Measurements from ENCODE around the gene MRPL58. TPM values are rescaled to one million over a fixed set of nuclear protein-coding genes. Genes with fewer than 3 reads are reported as not detected.

MRPL58 gene
- total and polyA plus RNA-seq, 10 of the 15 experiments (the other 5 are each of a cell fraction or from before 2014, with no cell fraction given): 23.0 to 64.3 (median 51.9) TPM

- peak; percentile 64; the same call in 1 of the 2 replicates for TF ChIP-seq E2F4 (IDR thresholded peaks at IDR 0.05; ENCODE audit: low read depth, low read length)
- TF ChIP-seq MYB (IDR thresholded peaks at IDR 0.05; ENCODE audit: borderline replicate concordance, low read depth, low read length): no peak
- TF ChIP-seq, protein P1, sequence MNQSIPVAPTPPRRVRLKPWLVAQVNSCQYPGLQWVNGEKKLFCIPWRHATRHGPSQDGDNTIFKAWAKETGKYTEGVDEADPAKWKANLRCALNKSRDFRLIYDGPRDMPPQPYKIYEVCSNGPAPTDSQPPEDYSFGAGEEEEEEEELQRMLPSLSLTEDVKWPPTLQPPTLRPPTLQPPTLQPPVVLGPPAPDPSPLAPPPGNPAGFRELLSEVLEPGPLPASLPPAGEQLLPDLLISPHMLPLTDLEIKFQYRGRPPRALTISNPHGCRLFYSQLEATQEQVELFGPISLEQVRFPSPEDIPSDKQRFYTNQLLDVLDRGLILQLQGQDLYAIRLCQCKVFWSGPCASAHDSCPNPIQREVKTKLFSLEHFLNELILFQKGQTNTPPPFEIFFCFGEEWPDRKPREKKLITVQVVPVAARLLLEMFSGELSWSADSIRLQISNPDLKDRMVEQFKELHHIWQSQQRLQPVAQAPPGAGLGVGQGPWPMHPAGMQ (IDR thresholded peaks at IDR 0.05; ENCODE audit: borderline replicate concordance): no peak
- no peak for TF ChIP-seq SUPT20H (IDR thresholded peaks at IDR 0.05; ENCODE audit: borderline replicate concordance, control insufficient read depth, low read depth, low read length)
- no peak for TF ChIP-seq NFXL1 (IDR thresholded peaks at IDR 0.05; ENCODE audit: borderline replicate concordance)
- peak; percentile 58; the same call in 1 of the 2 replicates for TF ChIP-seq GATAD2B (conservative IDR thresholded peaks at IDR 0.05; ENCODE audit: low read depth)
- peak; percentile 71 for TF ChIP-seq SIX5 (IDR thresholded peaks at IDR 0.05; ENCODE audit: low read depth, low read length, severe bottlenecking)
- peak; percentile 85; the same call in 1 of the 2 replicates for TF ChIP-seq RB1 (IDR thresholded peaks at IDR 0.05; ENCODE audit: borderline replicate concordance)
- no peak for TF ChIP-seq ZNF592 (IDR thresholded peaks at IDR 0.05)
- TF ChIP-seq ATF7 (IDR thresholded peaks at IDR 0.05; ENCODE audit: low read depth): peak; percentile 21; the same call in 1 of the 2 replicates
- TF ChIP-seq CHD1 (IDR thresholded peaks at IDR 0.05; ENCODE audit: low read depth, low read length): no peak
- peak; percentile 92; the same call in 2 of the 3 replicates for TF ChIP-seq POU2F2 (IDR thresholded peaks at IDR 0.05; ENCODE audit: borderline replicate concordance, low read depth, low read length)
- peak in 1 of 2 experiments; percentile 32; a peak in 2 of 4 replicates for TF ChIP-seq IKZF2 (IDR thresholded peaks at IDR 0.05)
- TF ChIP-seq, protein P2, sequence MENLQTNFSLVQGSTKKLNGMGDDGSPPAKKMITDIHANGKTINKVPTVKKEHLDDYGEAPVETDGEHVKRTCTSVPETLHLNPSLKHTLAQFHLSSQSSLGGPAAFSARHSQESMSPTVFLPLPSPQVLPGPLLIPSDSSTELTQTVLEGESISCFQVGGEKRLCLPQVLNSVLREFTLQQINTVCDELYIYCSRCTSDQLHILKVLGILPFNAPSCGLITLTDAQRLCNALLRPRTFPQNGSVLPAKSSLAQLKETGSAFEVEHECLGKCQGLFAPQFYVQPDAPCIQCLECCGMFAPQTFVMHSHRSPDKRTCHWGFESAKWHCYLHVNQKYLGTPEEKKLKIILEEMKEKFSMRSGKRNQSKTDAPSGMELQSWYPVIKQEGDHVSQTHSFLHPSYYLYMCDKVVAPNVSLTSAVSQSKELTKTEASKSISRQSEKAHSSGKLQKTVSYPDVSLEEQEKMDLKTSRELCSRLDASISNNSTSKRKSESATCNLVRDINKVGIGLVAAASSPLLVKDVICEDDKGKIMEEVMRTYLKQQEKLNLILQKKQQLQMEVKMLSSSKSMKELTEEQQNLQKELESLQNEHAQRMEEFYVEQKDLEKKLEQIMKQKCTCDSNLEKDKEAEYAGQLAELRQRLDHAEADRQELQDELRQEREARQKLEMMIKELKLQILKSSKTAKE (IDR thresholded peaks at IDR 0.05; ENCODE audit: low read depth, poor library complexity, severe bottlenecking): no peak
- TF ChIP-seq RELA (IDR thresholded peaks at IDR 0.05; ENCODE audit: borderline replicate concordance, partially characterized antibody): peak; percentile 45
- TF ChIP-seq NFIC (IDR thresholded peaks at IDR 0.05; ENCODE audit: low read depth, low read length): peak; percentile 42; the same call in 1 of the 2 replicates
- peak; percentile 87 for TF ChIP-seq IKZF1 (conservative IDR thresholded peaks at IDR 0.05)
- TF ChIP-seq CBFB (IDR thresholded peaks at IDR 0.05; ENCODE audit: low read depth): no peak; the same call in 1 of the 2 replicates
- TF ChIP-seq PAX8 (IDR thresholded peaks at IDR 0.05): no peak
- TF ChIP-seq ZBED1 (IDR thresholded peaks at IDR 0.05; ENCODE audit: borderline replicate concordance): no peak; the same call in 1 of the 2 replicates
- 0 out of 2 replicates have a peak, but pooled peaks have one; percentile 43 for TF ChIP-seq SREBF2 (IDR thresholded peaks at IDR 0.05; ENCODE audit: low read length)
- TF ChIP-seq STAT3 (IDR thresholded peaks at IDR 0.05; ENCODE audit: low read depth, low read length): no peak
Measured at GRCh38 chr17:75012346-75013091, at the start of gene MRPL58 (continued).

Measured in GM12878 (cell line).